Measurements from ENCODE around the gene GABRB1.
A peak's percentile ranks its signal among the peaks of the same experiment; 100 is the strongest.

The GABRB1 gene

GRCh38 chr4:47122592-47123291, 91.4 kb downstream of the GABRB1 start:
- peak; percentile 32 for DNase-seq

GRCh38 chr4:47128991-47129390, 97.6 kb downstream of the GABRB1 start:
- DNase-seq: no peak

- no peak for DNase-seq
These were observed 103.8 kb downstream of the GABRB1 start for GRCh38 chr4:47135210-47135609.

GRCh38 chr4:47143261-47143660, 111.9 kb downstream of the GABRB1 start:
- DNase-seq: no peak

GRCh38 chr4:47145630-47146029, 114.3 kb downstream of the GABRB1 start:
- no peak for DNase-seq

- DNase-seq: no peak
These were observed 123.5 kb downstream of the GABRB1 start for GRCh38 chr4:47154816-47155370.

GRCh38 chr4:47155919-47156318, 124.6 kb downstream of the GABRB1 start:
- DNase-seq: no peak

- DNase-seq: no peak
These were observed 128.7 kb downstream of the GABRB1 start for GRCh38 chr4:47160095-47160494.

GRCh38 chr4:47167081-47168035, 136.0 kb downstream of the GABRB1 start:
- no peak for DNase-seq

GRCh38 chr4:47184083-47184482, 152.7 kb downstream of the GABRB1 start:
- DNase-seq: no peak

- no peak for DNase-seq
These were observed 154.4 kb downstream of the GABRB1 start for GRCh38 chr4:47185761-47186160.

- no peak for DNase-seq
These were observed 156.2 kb downstream of the GABRB1 start for GRCh38 chr4:47187608-47188007.

GRCh38 chr4:47193179-47193578, 161.8 kb downstream of the GABRB1 start:
- no peak for DNase-seq

GRCh38 chr4:47194036-47194737, 162.8 kb downstream of the GABRB1 start:
- no peak for DNase-seq

GRCh38 chr4:47195706-47196105, 164.3 kb downstream of the GABRB1 start:
- no peak for DNase-seq

GRCh38 chr4:47198791-47199190, 167.4 kb downstream of the GABRB1 start:
- no peak for DNase-seq

- DNase-seq: no peak
These were observed 172.2 kb downstream of the GABRB1 start for GRCh38 chr4:47203593-47203992.

GRCh38 chr4:47207555-47207954, 176.2 kb downstream of the GABRB1 start:
- DNase-seq: no peak

- no peak for DNase-seq
These were observed 178.5 kb downstream of the GABRB1 start for GRCh38 chr4:47209833-47210232.

GRCh38 chr4:47210828-47211227, 179.5 kb downstream of the GABRB1 start:
- DNase-seq: no peak

GRCh38 chr4:47213106-47213505, 181.7 kb downstream of the GABRB1 start:
- DNase-seq: no peak

- DNase-seq: no peak
These were observed 182.2 kb downstream of the GABRB1 start for GRCh38 chr4:47213539-47213938.

- no peak for DNase-seq
These were observed 182.6 kb downstream of the GABRB1 start for GRCh38 chr4:47213971-47214370.

Data from NCI-H345 (cell line).